Kidney (tissue), 14 donors: ENCODE data around the gene PTPRU. TPM values are rescaled to one million over a fixed set of nuclear protein-coding genes. Genes with fewer than 3 reads are reported as not detected.

Source experiments
- DNase-seq, 5 donors: peaks; one replicate each; pipeline ENCODE4 v3.0.0-alpha.2; 2013 to 2020
- FAIRE-seq: peaks from 2 replicates; lab custom pipeline; 2012; peaks lifted over from hg19 to GRCh38; lab: Jason Lieb, UNC
- H3K27ac ChIP-seq, 2 donors: one replicate each; pipeline ENCODE4 v1.7.0; 2013; ENCODE audit warnings: low read depth in 2 of 2, low read length in 2 of 2, inconsistent platforms in 1 of 2
- H3K27me3 ChIP-seq: one replicate; pipeline ENCODE4 v1.7.1; 2013; ENCODE audit warnings: low read length, inconsistent platforms; ENCODE audit not compliant: control insufficient read depth, insufficient read depth
- H3K36me3 ChIP-seq, 3 donors: one replicate each; pipeline versions ENCODE4 v1.7.0 to v1.7.1; 2013; ENCODE audit warnings: low read length in 3 of 3, control low read depth in 1 of 3, inconsistent platforms in 1 of 3; ENCODE audit not compliant: insufficient read depth in 3 of 3, control insufficient read depth in 2 of 3
- H3K4me1 ChIP-seq, 3 donors: one replicate each; pipeline versions ENCODE4 v1.7.0 to v1.7.1; 2013; ENCODE audit warnings: low read length in 3 of 3, inconsistent platforms in 1 of 3, low read depth in 1 of 3; ENCODE audit not compliant: control insufficient read depth in 2 of 3, insufficient read depth in 2 of 3
- H3K4me3 ChIP-seq, 3 donors: one replicate each; pipeline versions ENCODE4 v1.7.0 to v1.8.1; 2013; ENCODE audit warnings: low read length in 3 of 3, control low read depth in 1 of 3, inconsistent platforms in 1 of 3
- H3K9ac ChIP-seq, 3 donors: one replicate each; pipeline versions ENCODE4 v1.7.0 to v1.7.1; 2013; ENCODE audit warnings: low read length in 3 of 3, control low read depth in 1 of 3, inconsistent platforms in 1 of 3
- H3K9me3 ChIP-seq, 3 donors: one replicate each; pipeline versions ENCODE4 v1.7.0 to v1.7.1; 2013; ENCODE audit warnings: low read length in 3 of 3, control low read depth in 1 of 3, inconsistent platforms in 1 of 3; ENCODE audit not compliant: control insufficient read depth in 2 of 3, insufficient read depth in 1 of 3
- intact Hi-C: fragments of 100-400 bp; cut with DNase I; formaldehyde crosslinking; loops from one replicate; pipeline ENCODE4 v1.11.1; 2022
- polyA plus RNA-seq: library from polyadenylated mRNA; stranded (reverse); fragments of 350-450 nt; fragmentation: Illumina TruSeq; extraction: RNeasy Lipid Tissue Mini Kit (QIAGEN cat#74804); gene quantifications from one replicate; pipeline ENCODE4 v1.2.3, GENCODE V29; 2014; ENCODE audit warnings: low read depth, low replicate concordance; ENCODE audit not compliant: insufficient read depth
- total RNA-seq: library from RNA; stranded (reverse); fragmentation: NEBNext Ultra II Directional; extraction: Animal tissue kit (Norgen Biotek cat#: 25700); gene quantifications from one replicate; pipeline ENCODE4 v1.2.1, GENCODE V29; 2021
- TF ChIP-seq, protein P1 (sequence below): IDR thresholded peaks from 3 replicates; pipeline ENCODE4 v1.5.1; 2012; ENCODE audit warnings: mild to moderate bottlenecking, moderate library complexity, borderline replicate concordance; ENCODE audit not compliant: insufficient read depth; ENCODE audit errors: extremely low read depth
- donor health status: control.
- donor health status: control.
- donor health status: control.
- donor health status: control.
- donor health status: control.
- donor health status: DM: yes; HTN: yes; CAD: no.
- donor health status: Normal renal cell carcinoma (clear cell type).

Gene PTPRU
- total and polyA plus RNA-seq, 2 donors from 2014 or later, result 3.7 to 53.6 TPM

DNA sequence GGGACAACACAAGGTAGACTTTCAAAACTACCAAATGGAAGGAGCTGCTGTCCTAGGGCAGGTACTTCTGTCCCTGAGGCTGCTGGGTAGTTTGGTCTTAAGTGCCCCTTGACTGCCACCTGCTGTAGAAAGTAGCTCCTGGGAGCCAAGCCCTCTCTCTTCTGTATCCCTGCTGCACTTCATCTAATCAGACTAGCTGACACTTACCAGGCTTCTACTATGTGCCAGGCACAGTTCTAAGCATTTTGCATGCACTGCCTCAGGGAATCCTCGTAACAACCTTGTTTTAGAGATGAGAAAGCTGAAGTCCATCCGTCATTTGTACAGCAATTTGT is 38.8 kb upstream of the PTPRU start:
- TF ChIP-seq, protein P1, sequence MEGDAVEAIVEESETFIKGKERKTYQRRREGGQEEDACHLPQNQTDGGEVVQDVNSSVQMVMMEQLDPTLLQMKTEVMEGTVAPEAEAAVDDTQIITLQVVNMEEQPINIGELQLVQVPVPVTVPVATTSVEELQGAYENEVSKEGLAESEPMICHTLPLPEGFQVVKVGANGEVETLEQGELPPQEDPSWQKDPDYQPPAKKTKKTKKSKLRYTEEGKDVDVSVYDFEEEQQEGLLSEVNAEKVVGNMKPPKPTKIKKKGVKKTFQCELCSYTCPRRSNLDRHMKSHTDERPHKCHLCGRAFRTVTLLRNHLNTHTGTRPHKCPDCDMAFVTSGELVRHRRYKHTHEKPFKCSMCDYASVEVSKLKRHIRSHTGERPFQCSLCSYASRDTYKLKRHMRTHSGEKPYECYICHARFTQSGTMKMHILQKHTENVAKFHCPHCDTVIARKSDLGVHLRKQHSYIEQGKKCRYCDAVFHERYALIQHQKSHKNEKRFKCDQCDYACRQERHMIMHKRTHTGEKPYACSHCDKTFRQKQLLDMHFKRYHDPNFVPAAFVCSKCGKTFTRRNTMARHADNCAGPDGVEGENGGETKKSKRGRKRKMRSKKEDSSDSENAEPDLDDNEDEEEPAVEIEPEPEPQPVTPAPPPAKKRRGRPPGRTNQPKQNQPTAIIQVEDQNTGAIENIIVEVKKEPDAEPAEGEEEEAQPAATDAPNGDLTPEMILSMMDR, result peak; percentile 15
- peaks cover 0 to 18% (median 13%) of the 10 kb centered on the region in 3 donors for H3K36me3 ChIP-seq
- H3K9me3 ChIP-seq, result no peaks in the 10 kb centered on the region
- intact Hi-C loops, result no loop called here
- peaks cover 0 to 6% (median 2%) of the 10 kb centered on the region in 3 donors for H3K4me1 ChIP-seq
- no peak for FAIRE-seq
- peak in 3 of 5 donors; percentile 14 to 47 (median 38) for DNase-seq
- no peak overlapping the region for H3K4me3 ChIP-seq
- no peak overlapping the region for H3K27ac ChIP-seq
- H3K27me3 ChIP-seq, result no peaks in the 10 kb centered on the region
- H3K9ac ChIP-seq, result no peak overlapping the region

DNA sequence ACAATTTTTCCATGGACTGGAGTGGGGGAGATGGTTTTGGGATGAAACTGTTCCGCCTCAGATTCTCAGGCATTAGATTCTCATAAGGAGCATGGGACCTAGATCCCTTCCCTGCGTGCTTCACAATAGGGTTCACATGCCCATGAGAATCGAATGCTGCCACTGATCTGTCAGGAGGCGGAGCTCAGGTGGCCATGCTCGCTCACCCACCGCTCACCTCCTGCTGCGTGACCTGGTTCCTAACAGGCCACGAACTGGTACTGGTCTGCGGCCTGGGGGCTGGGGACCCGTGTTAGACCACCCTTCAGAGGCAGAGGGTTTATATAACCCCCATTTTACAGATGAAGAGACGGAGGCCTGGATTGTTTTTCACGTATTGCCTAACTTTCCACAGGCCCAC is 38.3 kb upstream of the PTPRU start:
- FAIRE-seq (no peak), DNase-seq (no peak)
- Histone ChIP-seq H3K4me1 (peaks cover 0 to 8% (median 4%) of the 10 kb centered on the region in 3 donors), H3K27me3 (no peaks in the 10 kb centered on the region), H3K9ac (no peak overlapping the region), H3K9me3 (no peaks in the 10 kb centered on the region), H3K27ac (no peak overlapping the region), H3K4me3 (no peak overlapping the region), H3K36me3 (peaks cover 0 to 18% (median 13%) of the 10 kb centered on the region in 3 donors)
- TF ChIP-seq, protein P1, result no peak
- intact Hi-C loops, result no loop called here

DNA sequence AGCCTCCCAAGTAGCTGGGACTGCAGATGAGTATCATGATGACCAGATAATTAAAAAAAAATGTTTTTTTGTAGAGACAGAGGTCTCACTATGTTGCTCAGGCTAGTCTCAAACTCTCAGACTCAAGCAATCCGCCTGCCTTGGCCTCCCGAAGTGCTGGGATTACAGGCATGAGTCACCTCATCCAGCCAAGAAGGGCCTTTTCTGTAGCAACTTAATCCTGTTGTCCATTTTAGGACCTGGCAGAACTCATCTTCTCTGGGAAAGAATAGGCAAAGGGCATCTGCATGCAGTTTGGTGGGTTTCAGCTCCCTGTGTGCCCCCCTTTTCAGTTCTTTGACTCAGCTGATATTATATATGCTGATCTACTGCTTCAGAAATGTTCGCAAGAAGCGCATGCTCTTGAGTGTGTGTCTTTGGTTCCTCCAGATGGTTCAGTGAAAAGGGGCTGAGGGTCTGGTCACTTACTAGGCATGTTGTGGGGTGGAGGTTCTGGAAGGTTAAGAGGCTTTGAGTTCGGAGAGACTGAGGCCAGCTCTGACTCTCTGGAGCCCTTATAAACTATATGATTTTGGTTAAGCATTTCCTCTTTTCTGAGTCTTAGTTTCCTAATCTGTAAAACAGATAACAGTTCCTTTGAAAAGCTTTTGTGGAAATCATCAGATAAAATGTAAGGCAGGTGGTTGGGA is 35.3 kb upstream of the PTPRU start:
- Histone ChIP-seq H3K27me3 (no peaks in the 10 kb centered on the region), H3K9me3 (no peaks in the 10 kb centered on the region), H3K4me1 (peaks cover 0 to 8% (median 4%) of the 10 kb centered on the region in 3 donors), H3K36me3 (peaks cover 0 to 19% (median 17%) of the 10 kb centered on the region in 3 donors), H3K9ac (no peak overlapping the region), H3K27ac (no peak overlapping the region), H3K4me3 (no peak overlapping the region)
- DNase-seq, result no peak
- intact Hi-C loops, result loop anchor here (5.0 kb wide), 1 partner anchor 319 kb away; no protein-coding TSS in a partner anchor
- no peak for FAIRE-seq
- TF ChIP-seq, protein P1, result no peak
